Fibroblast of lung (primary cell): Measurements from ENCODE around the gene SNX20.

Experiments
- EZH2 ChIP-seq: IDR thresholded peaks from 2 replicates; pipeline ENCODE4 v1.5.1; 2012; ENCODE audit warnings: low read length, control low read depth, mild to moderate bottlenecking; ENCODE audit errors: missing control alignments
- TF ChIP-seq, protein P1 (sequence below), 2 donors: IDR thresholded peaks in 1 of 2; conservative IDR thresholded peaks in 1 of 2; 1 replicate in 1 of 2; 2 replicates in 1 of 2; pipeline ENCODE4 v1.5.1; 2011 to 2012; ENCODE audit warnings: low read length in 2 of 2, control low read depth in 1 of 2, inconsistent platforms in 1 of 2, low read depth in 1 of 2, mild to moderate bottlenecking in 1 of 2

- TF ChIP-seq, protein P1, sequence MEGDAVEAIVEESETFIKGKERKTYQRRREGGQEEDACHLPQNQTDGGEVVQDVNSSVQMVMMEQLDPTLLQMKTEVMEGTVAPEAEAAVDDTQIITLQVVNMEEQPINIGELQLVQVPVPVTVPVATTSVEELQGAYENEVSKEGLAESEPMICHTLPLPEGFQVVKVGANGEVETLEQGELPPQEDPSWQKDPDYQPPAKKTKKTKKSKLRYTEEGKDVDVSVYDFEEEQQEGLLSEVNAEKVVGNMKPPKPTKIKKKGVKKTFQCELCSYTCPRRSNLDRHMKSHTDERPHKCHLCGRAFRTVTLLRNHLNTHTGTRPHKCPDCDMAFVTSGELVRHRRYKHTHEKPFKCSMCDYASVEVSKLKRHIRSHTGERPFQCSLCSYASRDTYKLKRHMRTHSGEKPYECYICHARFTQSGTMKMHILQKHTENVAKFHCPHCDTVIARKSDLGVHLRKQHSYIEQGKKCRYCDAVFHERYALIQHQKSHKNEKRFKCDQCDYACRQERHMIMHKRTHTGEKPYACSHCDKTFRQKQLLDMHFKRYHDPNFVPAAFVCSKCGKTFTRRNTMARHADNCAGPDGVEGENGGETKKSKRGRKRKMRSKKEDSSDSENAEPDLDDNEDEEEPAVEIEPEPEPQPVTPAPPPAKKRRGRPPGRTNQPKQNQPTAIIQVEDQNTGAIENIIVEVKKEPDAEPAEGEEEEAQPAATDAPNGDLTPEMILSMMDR (conservative IDR thresholded peaks at IDR 0.05 in 1 of 2, IDR thresholded peaks at IDR 0.05 in 1 of 2; ENCODE audit: low read depth in 1 of 2, low read length in 2 of 2): no peak
- no peak for TF ChIP-seq EZH2
Observed at GRCh38 chr16:50692999-50693781, 12.1 kb upstream of the SNX20 start, which contains the start of gene NOD2.
